B cell (primary cell): ENCODE data around the gene MAP1B.

Experiments
- EZH2 ChIP-seq: IDR thresholded peaks from 2 replicates; pipeline ENCODE4 v1.6.1; 2012; ENCODE audit warnings: borderline replicate concordance, low read depth, mild to moderate bottlenecking, moderate library complexity, low read length; ENCODE audit not compliant: insufficient read depth, poor library complexity, severe bottlenecking
- TF ChIP-seq, protein P1 (sequence below): fragments of 200-600 bp; IDR thresholded peaks from one replicate; pipeline ENCODE4 v1.8.0; 2022; ENCODE audit warnings: antibody characterized with exemption, mild to moderate bottlenecking

- TF ChIP-seq, protein P1, sequence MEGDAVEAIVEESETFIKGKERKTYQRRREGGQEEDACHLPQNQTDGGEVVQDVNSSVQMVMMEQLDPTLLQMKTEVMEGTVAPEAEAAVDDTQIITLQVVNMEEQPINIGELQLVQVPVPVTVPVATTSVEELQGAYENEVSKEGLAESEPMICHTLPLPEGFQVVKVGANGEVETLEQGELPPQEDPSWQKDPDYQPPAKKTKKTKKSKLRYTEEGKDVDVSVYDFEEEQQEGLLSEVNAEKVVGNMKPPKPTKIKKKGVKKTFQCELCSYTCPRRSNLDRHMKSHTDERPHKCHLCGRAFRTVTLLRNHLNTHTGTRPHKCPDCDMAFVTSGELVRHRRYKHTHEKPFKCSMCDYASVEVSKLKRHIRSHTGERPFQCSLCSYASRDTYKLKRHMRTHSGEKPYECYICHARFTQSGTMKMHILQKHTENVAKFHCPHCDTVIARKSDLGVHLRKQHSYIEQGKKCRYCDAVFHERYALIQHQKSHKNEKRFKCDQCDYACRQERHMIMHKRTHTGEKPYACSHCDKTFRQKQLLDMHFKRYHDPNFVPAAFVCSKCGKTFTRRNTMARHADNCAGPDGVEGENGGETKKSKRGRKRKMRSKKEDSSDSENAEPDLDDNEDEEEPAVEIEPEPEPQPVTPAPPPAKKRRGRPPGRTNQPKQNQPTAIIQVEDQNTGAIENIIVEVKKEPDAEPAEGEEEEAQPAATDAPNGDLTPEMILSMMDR: no peak
- no peak for TF ChIP-seq EZH2
Measured at GRCh38 chr5:72117307-72117706, 10.0 kb downstream of the MAP1B start.
